ACC112 (cell line): ENCODE measurements around the gene MROH7.

ENCODE experiments used
- H2AFZ ChIP-seq: fragments of 200-600 bp; sonication (generic); one replicate; pipeline ENCODE4 v1.6.0; 2017; ENCODE audit warnings: antibody characterized with exemption, low read length; ENCODE audit not compliant: unreplicated experiment
- H3K27ac ChIP-seq: fragments of 200-600 bp; sonication (generic); 2 replicates; pipeline ENCODE4 v1.5.1; 2014; ENCODE audit warnings: low read depth, mild to moderate bottlenecking, antibody characterized with exemption, low read length, moderate library complexity
- H3K27me3 ChIP-seq: fragments of 200-600 bp; sonication (generic); 2 replicates; pipeline ENCODE4 v1.6.1; 2014; ENCODE audit warnings: mild to moderate bottlenecking, antibody characterized with exemption, low read length, moderate library complexity, mixed read lengths; ENCODE audit not compliant: insufficient read depth
- H3K36me3 ChIP-seq: fragments of 200-600 bp; sonication (generic); 2 replicates; pipeline ENCODE4 v1.6.1; 2016; ENCODE audit warnings: mild to moderate bottlenecking, antibody characterized with exemption, low read length, moderate library complexity, mixed read lengths; ENCODE audit not compliant: insufficient read depth
- H3K4me1 ChIP-seq: fragments of 200-600 bp; sonication (generic); one replicate; pipeline ENCODE4 v1.6.1; 2016; ENCODE audit warnings: low read length, mixed read lengths; ENCODE audit not compliant: insufficient read depth, unreplicated experiment, control insufficient read depth
- H3K4me3 ChIP-seq: fragments of 200-600 bp; sonication (generic); 2 replicates; pipeline ENCODE4 v1.5.1; 2014; ENCODE audit warnings: mild to moderate bottlenecking, low read depth, low read length
- H3K79me2 ChIP-seq: fragments of 200-600 bp; sonication (generic); one replicate; pipeline ENCODE4 v1.6.0; 2016; ENCODE audit warnings: low read length; ENCODE audit not compliant: control insufficient read depth, unreplicated experiment, insufficient read depth

MROH7 gene

DNA sequence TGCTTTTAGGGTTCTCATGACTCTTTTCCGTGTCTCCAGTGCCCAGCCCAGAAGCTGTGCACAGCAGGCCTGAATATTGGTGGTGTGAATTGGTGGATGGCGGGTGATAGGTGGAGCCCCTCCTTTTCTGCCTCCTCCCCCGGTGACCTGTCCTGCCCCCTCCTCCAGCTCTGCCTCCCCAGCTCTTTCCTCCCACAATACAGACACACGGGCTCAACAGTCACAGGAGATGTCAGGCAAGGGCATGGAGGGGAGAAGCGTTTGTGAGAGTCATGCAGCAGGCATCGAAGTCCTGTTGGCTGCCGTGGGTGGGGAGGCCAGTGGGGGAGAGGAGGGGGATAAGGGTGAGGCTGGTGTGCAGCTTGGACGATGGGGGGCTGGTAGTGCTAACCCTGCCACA, 56.8 kb downstream of the MROH7 start:
- Histone ChIP-seq H3K79me2 (no peaks in the 10 kb centered on the region), H3K36me3 (no peaks in the 10 kb centered on the region), H3K27ac (no peak overlapping the region), H3K4me1 (no peaks in the 10 kb centered on the region), H2AFZ (no peak overlapping the region), H3K27me3 (peaks cover 59% of the 10 kb centered on the region), H3K4me3 (no peak overlapping the region)

- Histone ChIP-seq H3K27ac (no peak overlapping the region), H3K27me3 (peaks cover 65% of the 10 kb centered on the region), H2AFZ (no peak overlapping the region), H3K4me3 (no peak overlapping the region), H3K4me1 (no peaks in the 10 kb centered on the region), H3K36me3 (no peaks in the 10 kb centered on the region), H3K79me2 (no peaks in the 10 kb centered on the region)
Observed at GRCh38 chr1:54699936-54700525, 58.4 kb downstream of the MROH7 start.

GRCh38 chr1:54701066-54701465, 59.5 kb downstream of the MROH7 start:
- H3K4me1 ChIP-seq, result no peaks in the 10 kb centered on the region
- H3K27me3 ChIP-seq, result peaks cover 60% of the 10 kb centered on the region
- H2AFZ ChIP-seq, result no peak overlapping the region
- H3K36me3 ChIP-seq, result no peaks in the 10 kb centered on the region
- H3K79me2 ChIP-seq, result no peaks in the 10 kb centered on the region
- H3K27ac ChIP-seq, result no peak overlapping the region
- H3K4me3 ChIP-seq, result no peak overlapping the region

GRCh38 chr1:54701996-54702395, 60.4 kb downstream of the MROH7 start:
- no peaks in the 10 kb centered on the region for H3K79me2 ChIP-seq
- no peaks in the 10 kb centered on the region for H3K4me1 ChIP-seq
- no peak overlapping the region for H3K27ac ChIP-seq
- H3K4me3 ChIP-seq, result no peak overlapping the region
- H3K27me3 ChIP-seq, result peaks cover 65% of the 10 kb centered on the region
- no peaks in the 10 kb centered on the region for H3K36me3 ChIP-seq
- no peak overlapping the region for H2AFZ ChIP-seq

GRCh38 chr1:54703471-54703870, 61.9 kb downstream of the MROH7 start:
- Histone ChIP-seq H3K27ac (no peak overlapping the region), H2AFZ (no peak overlapping the region), H3K4me3 (no peak overlapping the region), H3K79me2 (no peaks in the 10 kb centered on the region), H3K36me3 (no peaks in the 10 kb centered on the region), H3K4me1 (no peaks in the 10 kb centered on the region), H3K27me3 (peaks cover 65% of the 10 kb centered on the region)

- Histone ChIP-seq H3K27me3 (peaks cover 72% of the 10 kb centered on the region), H2AFZ (no peak overlapping the region), H3K27ac (no peak overlapping the region)
Observed at GRCh38 chr1:54705153-54705552, 63.6 kb downstream of the MROH7 start.

DNA sequence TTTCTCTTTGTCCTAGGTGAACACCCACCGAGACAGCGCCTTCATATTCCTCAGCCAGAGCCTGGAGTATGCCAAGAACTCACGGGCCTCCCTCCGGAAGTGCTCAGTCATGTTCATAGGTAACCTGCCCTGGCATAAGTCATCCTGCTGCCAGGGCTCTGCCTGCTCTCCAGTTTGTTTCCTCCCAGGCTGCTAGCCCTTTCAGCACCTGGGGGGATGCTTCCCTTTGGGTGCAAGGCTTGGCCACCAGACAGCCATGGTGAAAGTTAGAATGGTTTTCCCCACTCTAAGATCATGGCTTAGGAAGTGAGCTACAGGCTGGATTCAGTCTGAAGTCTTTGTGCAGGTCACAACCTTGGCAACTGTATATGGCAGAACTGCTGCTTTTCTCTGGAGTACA, 64.8 kb downstream of the MROH7 start:
- Histone ChIP-seq H2AFZ (no peak overlapping the region), H3K4me1 (no peaks in the 10 kb centered on the region), H3K27ac (no peak overlapping the region), H3K36me3 (no peaks in the 10 kb centered on the region), H3K4me3 (no peak overlapping the region), H3K27me3 (peaks cover 73% of the 10 kb centered on the region), H3K79me2 (no peaks in the 10 kb centered on the region)

More at GRCh38 chr1:54705153-54705552, 63.6 kb downstream of the MROH7 start:
- no peaks in the 10 kb centered on the region for H3K4me1 ChIP-seq
- H3K79me2 ChIP-seq, result no peaks in the 10 kb centered on the region
- H3K36me3 ChIP-seq, result no peaks in the 10 kb centered on the region
- H3K4me3 ChIP-seq, result no peak overlapping the region

DNA sequence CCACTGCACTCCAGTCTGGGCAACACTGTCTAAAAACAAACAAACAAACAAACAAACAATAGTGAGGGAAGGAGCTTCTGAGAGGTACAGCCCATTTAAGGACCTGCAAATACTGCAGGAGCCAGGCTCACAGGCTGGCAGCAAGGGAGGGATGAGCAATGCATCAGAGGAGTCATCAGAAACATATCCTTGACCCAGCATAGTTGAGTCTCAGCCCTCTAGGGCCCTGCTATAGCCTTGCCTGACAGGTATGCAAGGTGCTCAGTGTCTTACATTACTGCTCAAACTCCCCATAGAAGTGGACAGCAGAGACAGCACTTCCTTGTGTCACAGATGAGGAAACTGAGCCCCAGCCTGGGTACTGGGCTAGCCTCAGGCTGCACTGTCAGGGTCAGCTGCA, 66.8 kb downstream of the MROH7 start:
- H3K4me3 ChIP-seq, result no peak overlapping the region
- H3K27me3 ChIP-seq, result peaks cover 58% of the 10 kb centered on the region
- no peak overlapping the region for H3K27ac ChIP-seq
- no peaks in the 10 kb centered on the region for H3K4me1 ChIP-seq
- no peaks in the 10 kb centered on the region for H3K79me2 ChIP-seq
- H3K36me3 ChIP-seq, result no peaks in the 10 kb centered on the region
- H2AFZ ChIP-seq, result no peak overlapping the region

GRCh38 chr1:54709547-54710292, 68.1 kb downstream of the MROH7 start:
- Histone ChIP-seq H3K79me2 (no peaks in the 10 kb centered on the region), H2AFZ (no peak overlapping the region), H3K27ac (no peak overlapping the region), H3K4me1 (no peaks in the 10 kb centered on the region), H3K4me3 (no peak overlapping the region), H3K27me3 (peaks cover 52% of the 10 kb centered on the region), H3K36me3 (no peaks in the 10 kb centered on the region)

DNA sequence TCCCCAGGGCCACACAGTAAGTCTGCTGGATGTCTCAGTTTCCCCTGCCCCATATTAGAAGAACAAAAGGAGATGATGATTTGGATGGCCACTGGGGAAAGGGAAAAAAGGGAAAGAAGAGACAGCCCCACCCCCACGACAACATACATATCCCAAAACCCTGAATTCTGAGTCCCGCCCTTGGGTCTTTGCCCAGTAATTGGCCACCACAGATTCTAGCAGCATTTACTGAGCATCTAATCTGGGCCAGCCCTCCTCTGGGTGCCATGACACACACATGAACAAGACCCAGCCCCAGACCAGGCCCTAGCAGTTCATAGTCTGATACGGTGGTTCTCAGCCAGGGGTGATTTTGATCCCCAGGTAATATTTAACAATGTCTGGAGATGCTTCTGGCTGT, 68.8 kb downstream of the MROH7 start:
- Histone ChIP-seq H3K27me3 (peaks cover 52% of the 10 kb centered on the region), H3K4me3 (no peak overlapping the region), H3K27ac (no peak overlapping the region), H2AFZ (no peak overlapping the region), H3K4me1 (peaks cover 4% of the 10 kb centered on the region), H3K79me2 (no peaks in the 10 kb centered on the region), H3K36me3 (no peaks in the 10 kb centered on the region)

DNA sequence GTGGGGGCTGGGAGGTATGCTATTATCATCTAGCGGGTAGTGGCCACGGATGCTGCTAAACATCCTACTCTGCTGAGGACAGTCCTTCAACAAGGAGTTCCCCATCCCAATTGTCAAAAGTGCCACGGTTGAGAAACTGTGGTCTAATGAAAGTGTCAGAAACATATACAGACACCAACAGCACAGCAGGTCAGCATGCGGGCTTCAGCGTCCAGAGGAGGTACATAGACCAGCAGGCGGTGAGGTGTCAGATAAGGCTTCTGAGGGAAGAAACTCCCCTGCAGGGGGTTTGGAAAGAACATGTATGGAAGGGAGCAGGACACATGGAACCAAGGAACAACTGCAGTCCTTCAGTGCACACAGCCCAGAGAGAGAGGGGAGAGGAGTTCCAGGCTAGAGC, 69.3 kb downstream of the MROH7 start:
- peaks cover 2% of the 10 kb centered on the region for H3K79me2 ChIP-seq
- no peak overlapping the region for H3K4me3 ChIP-seq
- H3K4me1 ChIP-seq, result peaks cover 5% of the 10 kb centered on the region
- no peak overlapping the region for H2AFZ ChIP-seq
- peaks cover 50% of the 10 kb centered on the region for H3K27me3 ChIP-seq
- no peak overlapping the region for H3K27ac ChIP-seq
- H3K36me3 ChIP-seq, result no peaks in the 10 kb centered on the region
